Neural progenitor cell (in vitro differentiated cells): ENCODE measurements around the gene LRRC53. TPM values are rescaled to one million over a fixed set of nuclear protein-coding genes. Genes with fewer than 3 reads are reported as not detected.
A peak's percentile ranks its signal among the peaks of the same experiment; 100 is the strongest.

Experiments used
- DNase-seq: peaks from one replicate; pipeline ENCODE4 v3.0.0-alpha.2; 2016; ENCODE audit warnings: low spot score
- H2AFZ ChIP-seq: fragments of 200-600 bp; sonication (generic); replicated peaks from 2 replicates; pipeline ENCODE4 v1.6.1; 2016; ENCODE audit warnings: antibody characterized with exemption
- H3F3A ChIP-seq: fragments of 200-600 bp; sonication (generic); 2 replicates; pipeline ENCODE4 v1.6.1; 2016; ENCODE audit warnings: antibody characterized with exemption, low read depth
- H3K27ac ChIP-seq: fragments of 200-600 bp; sonication (generic); 2 replicates; pipeline ENCODE4 v1.5.1; 2016; ENCODE audit warnings: mild to moderate bottlenecking
- H3K27me3 ChIP-seq: fragments of 200-600 bp; sonication (generic); 2 replicates; pipeline ENCODE4 v1.6.1; 2016; ENCODE audit warnings: mild to moderate bottlenecking, moderate library complexity
- H3K36me3 ChIP-seq: fragments of 200-600 bp; sonication (generic); 2 replicates; pipeline ENCODE4 v1.5.1; 2016
- H3K4me1 ChIP-seq: fragments of 200-600 bp; sonication (generic); 2 replicates; pipeline ENCODE4 v1.6.1; 2016; ENCODE audit warnings: mixed run types
- H3K4me2 ChIP-seq: fragments of 200-600 bp; sonication (generic); 2 replicates; pipeline ENCODE4 v1.6.1; 2016
- H3K4me3 ChIP-seq: fragments of 200-600 bp; sonication (generic); 2 replicates; pipeline ENCODE4 v1.5.1; 2016
- H3K79me2 ChIP-seq: fragments of 200-600 bp; sonication (generic); 2 replicates; pipeline ENCODE4 v1.6.1; 2016; ENCODE audit warnings: low read depth
- H3K9ac ChIP-seq: fragments of 200-600 bp; sonication (generic); 2 replicates; pipeline ENCODE4 v1.6.1; 2016
- H3K9me3 ChIP-seq: fragments of 200-600 bp; sonication (generic); 2 replicates; pipeline ENCODE4 v1.5.1; 2016; ENCODE audit warnings: low read depth
- H4K20me1 ChIP-seq: fragments of 200-600 bp; sonication (generic); 2 replicates; pipeline ENCODE4 v1.6.1; 2016; ENCODE audit warnings: low read depth
- H3K27ac Mint-ChIP-seq: 3 replicates; pipeline ENCODE4 v1.8.0; 2021; ENCODE audit warnings: mixed read lengths
- H3K27me3 Mint-ChIP-seq: 2 replicates; pipeline ENCODE4 v1.8.0; 2022; ENCODE audit warnings: low read depth, mild to moderate bottlenecking, inconsistent platforms, moderate library complexity, mixed read lengths; ENCODE audit not compliant: insufficient read depth
- H3K36me3 Mint-ChIP-seq: 3 replicates; pipeline ENCODE4 v1.8.0; 2021; ENCODE audit warnings: mixed read lengths
- H3K4me1 Mint-ChIP-seq: 3 replicates; pipeline ENCODE4 v1.8.0; 2021; ENCODE audit warnings: mixed read lengths
- H3K4me3 Mint-ChIP-seq: 3 replicates; pipeline ENCODE4 v1.8.0; 2021; ENCODE audit warnings: mild to moderate bottlenecking, moderate library complexity, mixed read lengths
- H3K9me3 Mint-ChIP-seq: 3 replicates; pipeline ENCODE4 v1.8.0; 2020; ENCODE audit warnings: mixed read lengths
- CTCF ChIP-seq: fragments of 200-600 bp; sonication (generic); IDR thresholded peaks from 2 replicates; pipeline ENCODE4 v1.5.1; 2017; ENCODE audit warnings: antibody characterized with exemption, mild to moderate bottlenecking
- EZH2 ChIP-seq: fragments of 200-600 bp; sonication (generic); IDR thresholded peaks from 2 replicates; pipeline ENCODE4 v1.6.1; 2017; ENCODE audit warnings: antibody characterized with exemption, mild to moderate bottlenecking, moderate library complexity
- EZH2phosphoT487 ChIP-seq: fragments of 200-600 bp; sonication (generic); IDR thresholded peaks from 2 replicates; pipeline ENCODE4 v1.6.1; 2017; ENCODE audit warnings: antibody characterized with exemption
- total RNA-seq: library from RNA; depleted of rRNA; stranded (reverse); fragments of >200 nt; gene quantifications from 2 replicates; pipeline ENCODE4 v1.2.3, GENCODE V29; 2015; ENCODE audit warnings: low replicate concordance

LRRC53 gene
- total RNA-seq, 1 donor from 2014 or later = not detected

- no peaks in the 10 kb centered on the region for H3K27me3 ChIP-seq
- H3K27ac ChIP-seq = no peak overlapping the region
- Mint-ChIP-seq H3K27me3 (peaks cover 2% of the 10 kb centered on the region), H3K4me3 (no peak overlapping the region), H3K9me3 (peaks cover 19% of the 10 kb centered on the region), H3K4me1 (peaks cover 33% of the 10 kb centered on the region), H3K36me3 (peaks cover 13% of the 10 kb centered on the region), H3K27ac (peak overlapping the region; percentile 85)
- no peak overlapping the region for H2AFZ ChIP-seq
- H3K79me2 ChIP-seq = no peaks in the 10 kb centered on the region
- H4K20me1 ChIP-seq = no peaks in the 10 kb centered on the region
- no peak for TF ChIP-seq EZH2phosphoT487
- no peak for TF ChIP-seq EZH2
- no peak for TF ChIP-seq CTCF
- H3K4me3 ChIP-seq = no peak overlapping the region
- no peak overlapping the region for H3K9ac ChIP-seq
- DNase-seq = no peak
- H3K36me3 ChIP-seq = no peaks in the 10 kb centered on the region
- H3K9me3 ChIP-seq = no peaks in the 10 kb centered on the region
- no peak overlapping the region for H3K4me2 ChIP-seq
- H3F3A ChIP-seq = no peaks in the 10 kb centered on the region
- peaks cover 6% of the 10 kb centered on the region for H3K4me1 ChIP-seq
Measured at GRCh38 chr1:74467786-74468377, 44.5 kb downstream of the LRRC53 start.

DNA sequence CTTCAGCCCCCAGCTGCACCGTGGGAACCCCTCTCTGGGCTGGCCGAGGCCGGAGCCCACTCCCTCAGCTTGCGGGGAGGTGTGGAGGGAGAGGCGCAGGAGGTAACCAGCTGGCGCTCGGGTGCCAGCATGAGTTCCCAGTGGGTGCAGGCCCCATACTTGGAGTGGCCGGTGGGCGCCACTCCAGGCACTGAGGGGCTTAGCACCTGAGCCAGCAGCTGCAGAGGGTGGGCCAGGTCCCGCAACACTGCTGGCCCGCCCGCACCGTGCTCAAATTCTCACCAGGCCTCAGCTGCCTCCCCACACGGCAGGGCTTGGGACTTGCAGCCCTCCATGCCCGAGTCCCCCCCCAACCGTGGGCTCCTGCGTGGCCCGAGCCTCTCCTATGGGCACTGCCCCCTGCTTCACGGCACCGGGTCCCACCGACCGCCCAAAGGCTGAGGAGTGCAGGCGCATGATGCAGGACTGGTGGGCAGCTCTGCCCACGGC, 47.2 kb downstream of the LRRC53 start:
- no peak overlapping the region for H3K4me3 Mint-ChIP-seq
- peaks cover 13% of the 10 kb centered on the region for H3K36me3 Mint-ChIP-seq
- peaks cover 16% of the 10 kb centered on the region for H3K4me1 Mint-ChIP-seq
- no peak overlapping the region for H3K27ac ChIP-seq
- H3K36me3 ChIP-seq = no peaks in the 10 kb centered on the region
- no peak overlapping the region for H3K27ac Mint-ChIP-seq
- no peak for DNase-seq
- TF ChIP-seq CTCF = no peak
- no peak for TF ChIP-seq EZH2phosphoT487
- no peak for TF ChIP-seq EZH2
- H3F3A ChIP-seq = no peaks in the 10 kb centered on the region
- no peaks in the 10 kb centered on the region for H3K27me3 ChIP-seq
- H3K79me2 ChIP-seq = no peaks in the 10 kb centered on the region
- H3K4me3 ChIP-seq = no peak overlapping the region
- H3K4me2 ChIP-seq = no peak overlapping the region
- no peaks in the 10 kb centered on the region for H4K20me1 ChIP-seq
- peaks cover 19% of the 10 kb centered on the region for H3K9me3 Mint-ChIP-seq
- no peak overlapping the region for H2AFZ ChIP-seq
- peaks cover 6% of the 10 kb centered on the region for H3K4me1 ChIP-seq
- no peaks in the 10 kb centered on the region for H3K27me3 Mint-ChIP-seq
- no peaks in the 10 kb centered on the region for H3K9me3 ChIP-seq
- H3K9ac ChIP-seq = no peak overlapping the region

DNA sequence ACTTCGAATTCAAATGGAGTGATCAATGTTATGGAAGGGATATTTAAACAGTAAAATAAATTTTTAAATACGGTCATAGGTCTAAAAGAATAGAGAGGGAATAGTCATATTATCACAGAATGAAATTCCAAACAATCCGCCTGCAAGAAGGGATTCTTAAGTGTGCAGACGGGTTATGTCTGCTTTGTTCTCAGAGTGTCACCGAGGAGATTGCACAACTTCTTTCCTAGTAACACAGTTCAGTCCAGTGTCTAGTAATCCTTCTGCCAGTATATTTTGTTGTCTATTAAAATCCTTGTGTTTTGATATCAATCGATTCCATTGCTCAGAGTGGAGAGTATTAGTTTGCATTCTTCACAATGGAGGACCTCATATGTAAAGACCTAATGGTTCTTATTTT, 48.4 kb downstream of the LRRC53 start:
- H3K4me2 ChIP-seq = no peak overlapping the region
- peaks cover 19% of the 10 kb centered on the region for H3K9me3 Mint-ChIP-seq
- TF ChIP-seq CTCF (no peak), EZH2phosphoT487 (no peak), EZH2 (no peak)

More for the DNA sequence above, 48.4 kb downstream of the LRRC53 start:
- Histone ChIP-seq H3K4me3 (no peak overlapping the region), H3K79me2 (no peaks in the 10 kb centered on the region), H4K20me1 (no peaks in the 10 kb centered on the region), H3K27ac (no peak overlapping the region), H3K27me3 (no peaks in the 10 kb centered on the region), H3K4me1 (peaks cover 6% of the 10 kb centered on the region), H3K36me3 (no peaks in the 10 kb centered on the region), H3K9me3 (no peaks in the 10 kb centered on the region), H3K9ac (no peak overlapping the region), H3F3A (no peaks in the 10 kb centered on the region), H2AFZ (no peak overlapping the region)
- Mint-ChIP-seq H3K27me3 (no peaks in the 10 kb centered on the region), H3K27ac (no peak overlapping the region), H3K36me3 (peaks cover 13% of the 10 kb centered on the region), H3K4me1 (peaks cover 14% of the 10 kb centered on the region), H3K4me3 (no peak overlapping the region)
- no peak for DNase-seq
